GM23338 (cell line): ENCODE results near the gene AHI1. TPM values are rescaled to one million over a fixed set of nuclear protein-coding genes. Genes with fewer than 3 reads are reported as not detected.

Experiments used
- ATAC-seq: fragments of 200-7000 bp; cut with Tn5 transposase; 3 replicates; pipeline ENCODE4 v1.9.1; 2020
- DNase-seq: peaks from one replicate; pipeline ENCODE4 v3.0.0-alpha.2; 2015; ENCODE audit warnings: low spot score
- H2AFZ ChIP-seq: fragments of 200-600 bp; sonication (generic); 2 replicates; pipeline ENCODE4 v1.8.0; 2016; ENCODE audit warnings: antibody characterized with exemption, mild to moderate bottlenecking, moderate library complexity
- H3F3A ChIP-seq: fragments of 200-600 bp; sonication (generic); replicated peaks from 2 replicates; pipeline ENCODE4 v1.8.0; 2017; ENCODE audit warnings: antibody characterized with exemption, mixed run types, low read depth
- H3K27ac ChIP-seq: fragments of 200-600 bp; sonication (generic); 2 replicates; pipeline ENCODE4 v1.6.1; 2016; ENCODE audit warnings: low read depth
- H3K27me3 ChIP-seq: fragments of 200-600 bp; sonication (generic); 2 replicates; pipeline ENCODE4 v1.8.0; 2016; ENCODE audit warnings: mild to moderate bottlenecking, mixed run types, moderate library complexity; ENCODE audit not compliant: insufficient read depth
- H3K36me3 ChIP-seq: fragments of 200-600 bp; sonication (generic); 2 replicates; pipeline ENCODE4 v1.8.0; 2016; ENCODE audit warnings: mild to moderate bottlenecking; ENCODE audit not compliant: insufficient read depth
- H3K4me1 ChIP-seq: fragments of 200-600 bp; sonication (generic); 2 replicates; pipeline ENCODE4 v1.8.0; 2016; ENCODE audit warnings: mild to moderate bottlenecking, moderate library complexity; ENCODE audit not compliant: insufficient read depth
- H3K4me2 ChIP-seq: fragments of 200-600 bp; sonication (generic); 2 replicates; pipeline ENCODE4 v1.7.1; 2017; ENCODE audit warnings: mixed run types
- H3K4me3 ChIP-seq: fragments of 200-600 bp; sonication (generic); 2 replicates; pipeline ENCODE4 v1.6.1; 2016; ENCODE audit warnings: mixed run types
- H3K79me2 ChIP-seq: fragments of 200-600 bp; sonication (generic); replicated peaks from 2 replicates; pipeline ENCODE4 v1.8.0; 2017; ENCODE audit warnings: mild to moderate bottlenecking; ENCODE audit not compliant: insufficient read depth
- H3K9me2 ChIP-seq: fragments of 200-600 bp; sonication (generic); 2 replicates; pipeline ENCODE4 v1.8.0; 2017; ENCODE audit not compliant: insufficient read depth
- H4K20me1 ChIP-seq: fragments of 200-600 bp; sonication (generic); replicated peaks from 2 replicates; pipeline ENCODE4 v1.8.0; 2017; ENCODE audit warnings: mild to moderate bottlenecking; ENCODE audit not compliant: insufficient read depth
- H3K27ac Mint-ChIP-seq: 2 replicates; pipeline ENCODE4 v1.8.0; 2020; ENCODE audit warnings: inconsistent platforms, mild to moderate bottlenecking, moderate library complexity, mixed read lengths
- H3K27me3 Mint-ChIP-seq: 3 replicates; pipeline ENCODE4 v1.8.0; 2022; ENCODE audit warnings: low read depth, mild to moderate bottlenecking, moderate library complexity, mixed read lengths, inconsistent platforms; ENCODE audit not compliant: insufficient read depth, poor library complexity
- H3K36me3 Mint-ChIP-seq: 3 replicates; pipeline ENCODE4 v1.8.0; 2021; ENCODE audit warnings: low read depth, mild to moderate bottlenecking, inconsistent platforms, moderate library complexity, mixed read lengths
- H3K4me1 Mint-ChIP-seq: 3 replicates; pipeline ENCODE4 v1.8.0; 2020; ENCODE audit warnings: mild to moderate bottlenecking, inconsistent platforms, mixed read lengths
- H3K4me3 Mint-ChIP-seq: 3 replicates; pipeline ENCODE4 v1.8.0; 2021; ENCODE audit warnings: moderate library complexity, mild to moderate bottlenecking, inconsistent platforms, mixed read lengths
- H3K9me3 Mint-ChIP-seq: 3 replicates; pipeline ENCODE4 v1.8.0; 2020; ENCODE audit warnings: moderate library complexity, mild to moderate bottlenecking, inconsistent platforms, mixed read lengths
- EZH2phosphoT487 ChIP-seq: fragments of 200-600 bp; sonication (generic); IDR thresholded peaks from one replicate; pipeline ENCODE4 v1.8.1; 2018; ENCODE audit warnings: antibody characterized with exemption; ENCODE audit not compliant: unreplicated experiment
- JUNB ChIP-seq: IDR thresholded peaks from one replicate; pipeline ENCODE4 v1.6.1; 2016; ENCODE audit warnings: antibody characterized with exemption; ENCODE audit not compliant: unreplicated experiment
- POLR2AphosphoS5 ChIP-seq: IDR thresholded peaks from 2 replicates; pipeline ENCODE4 v1.6.1; 2016; ENCODE audit warnings: antibody characterized with exemption, low read depth
- ZNF331 ChIP-seq: fragments of 250-450 bp; sonication (Bioruptor Pico); IDR thresholded peaks from 2 replicates; pipeline ENCODE4 v1.5.0; 2020; ENCODE audit warnings: low read depth, mild to moderate bottlenecking, moderate library complexity
- polyA plus RNA-seq: library from polyadenylated mRNA; unstranded; fragments of >200 nt; fragmentation: Nextera tagmentation; extraction: Ambion mirVana; gene quantifications from 2 replicates; pipeline ENCODE4 v1.2.1, GENCODE V29; 2016
- total RNA-seq: library from RNA; depleted of rRNA; stranded (reverse); fragments of >200 nt; shearing (Covaris generic); gene quantifications from 2 replicates; pipeline ENCODE4 v1.2.3, GENCODE V29; 2014
- TF ChIP-seq, protein P1 (sequence below): fragments of 250-450 bp; sonication (Bioruptor Pico); IDR thresholded peaks from 2 replicates; pipeline ENCODE4 v1.5.0; 2020; ENCODE audit warnings: mild to moderate bottlenecking, moderate library complexity
- TF ChIP-seq, protein P2 (sequence below): IDR thresholded peaks from 2 replicates; pipeline ENCODE4 v1.6.1; 2016; ENCODE audit warnings: antibody characterized with exemption
- TF ChIP-seq, protein P3 (sequence below), 2 experiments: fragments of 200-600 bp in 1 of 2; sonication (generic) in 1 of 2; conservative IDR thresholded peaks; 2 replicates each; pipeline versions ENCODE4 v1.5.1 to v1.6.1; 2016 to 2017; ENCODE audit warnings: antibody characterized with exemption in 2 of 2, low read depth in 2 of 2, mild to moderate bottlenecking in 2 of 2, moderate library complexity in 1 of 2
- TF ChIP-seq, protein P4 (sequence below): IDR thresholded peaks from one replicate; pipeline ENCODE4 v1.6.1; 2018; ENCODE audit warnings: antibody characterized with exemption; ENCODE audit not compliant: unreplicated experiment

AHI1 gene
- total and polyA plus RNA-seq, 2 experiments from 2014 or later, result 19.8 to 72.9 TPM

DNA sequence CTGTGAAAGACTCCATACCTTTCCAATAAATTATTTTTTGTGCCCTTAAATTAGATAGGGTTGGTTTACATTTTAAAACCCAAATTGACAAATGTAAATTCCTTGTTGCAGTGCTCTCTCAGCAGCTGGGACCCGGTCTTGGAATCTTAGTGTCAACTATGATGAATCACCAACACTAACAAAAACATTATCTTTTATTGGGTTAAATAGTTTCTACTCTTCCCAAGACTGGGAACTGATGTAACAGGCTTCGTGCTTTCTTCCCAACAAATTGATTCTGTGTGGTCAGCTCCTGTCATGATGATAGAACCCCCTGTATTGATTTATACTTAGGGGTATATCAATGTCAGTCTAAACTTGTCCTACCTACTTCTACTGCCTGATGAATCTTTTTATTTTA lies 23.2 kb upstream of the AHI1 start (continued):
- TF ChIP-seq, protein P1, sequence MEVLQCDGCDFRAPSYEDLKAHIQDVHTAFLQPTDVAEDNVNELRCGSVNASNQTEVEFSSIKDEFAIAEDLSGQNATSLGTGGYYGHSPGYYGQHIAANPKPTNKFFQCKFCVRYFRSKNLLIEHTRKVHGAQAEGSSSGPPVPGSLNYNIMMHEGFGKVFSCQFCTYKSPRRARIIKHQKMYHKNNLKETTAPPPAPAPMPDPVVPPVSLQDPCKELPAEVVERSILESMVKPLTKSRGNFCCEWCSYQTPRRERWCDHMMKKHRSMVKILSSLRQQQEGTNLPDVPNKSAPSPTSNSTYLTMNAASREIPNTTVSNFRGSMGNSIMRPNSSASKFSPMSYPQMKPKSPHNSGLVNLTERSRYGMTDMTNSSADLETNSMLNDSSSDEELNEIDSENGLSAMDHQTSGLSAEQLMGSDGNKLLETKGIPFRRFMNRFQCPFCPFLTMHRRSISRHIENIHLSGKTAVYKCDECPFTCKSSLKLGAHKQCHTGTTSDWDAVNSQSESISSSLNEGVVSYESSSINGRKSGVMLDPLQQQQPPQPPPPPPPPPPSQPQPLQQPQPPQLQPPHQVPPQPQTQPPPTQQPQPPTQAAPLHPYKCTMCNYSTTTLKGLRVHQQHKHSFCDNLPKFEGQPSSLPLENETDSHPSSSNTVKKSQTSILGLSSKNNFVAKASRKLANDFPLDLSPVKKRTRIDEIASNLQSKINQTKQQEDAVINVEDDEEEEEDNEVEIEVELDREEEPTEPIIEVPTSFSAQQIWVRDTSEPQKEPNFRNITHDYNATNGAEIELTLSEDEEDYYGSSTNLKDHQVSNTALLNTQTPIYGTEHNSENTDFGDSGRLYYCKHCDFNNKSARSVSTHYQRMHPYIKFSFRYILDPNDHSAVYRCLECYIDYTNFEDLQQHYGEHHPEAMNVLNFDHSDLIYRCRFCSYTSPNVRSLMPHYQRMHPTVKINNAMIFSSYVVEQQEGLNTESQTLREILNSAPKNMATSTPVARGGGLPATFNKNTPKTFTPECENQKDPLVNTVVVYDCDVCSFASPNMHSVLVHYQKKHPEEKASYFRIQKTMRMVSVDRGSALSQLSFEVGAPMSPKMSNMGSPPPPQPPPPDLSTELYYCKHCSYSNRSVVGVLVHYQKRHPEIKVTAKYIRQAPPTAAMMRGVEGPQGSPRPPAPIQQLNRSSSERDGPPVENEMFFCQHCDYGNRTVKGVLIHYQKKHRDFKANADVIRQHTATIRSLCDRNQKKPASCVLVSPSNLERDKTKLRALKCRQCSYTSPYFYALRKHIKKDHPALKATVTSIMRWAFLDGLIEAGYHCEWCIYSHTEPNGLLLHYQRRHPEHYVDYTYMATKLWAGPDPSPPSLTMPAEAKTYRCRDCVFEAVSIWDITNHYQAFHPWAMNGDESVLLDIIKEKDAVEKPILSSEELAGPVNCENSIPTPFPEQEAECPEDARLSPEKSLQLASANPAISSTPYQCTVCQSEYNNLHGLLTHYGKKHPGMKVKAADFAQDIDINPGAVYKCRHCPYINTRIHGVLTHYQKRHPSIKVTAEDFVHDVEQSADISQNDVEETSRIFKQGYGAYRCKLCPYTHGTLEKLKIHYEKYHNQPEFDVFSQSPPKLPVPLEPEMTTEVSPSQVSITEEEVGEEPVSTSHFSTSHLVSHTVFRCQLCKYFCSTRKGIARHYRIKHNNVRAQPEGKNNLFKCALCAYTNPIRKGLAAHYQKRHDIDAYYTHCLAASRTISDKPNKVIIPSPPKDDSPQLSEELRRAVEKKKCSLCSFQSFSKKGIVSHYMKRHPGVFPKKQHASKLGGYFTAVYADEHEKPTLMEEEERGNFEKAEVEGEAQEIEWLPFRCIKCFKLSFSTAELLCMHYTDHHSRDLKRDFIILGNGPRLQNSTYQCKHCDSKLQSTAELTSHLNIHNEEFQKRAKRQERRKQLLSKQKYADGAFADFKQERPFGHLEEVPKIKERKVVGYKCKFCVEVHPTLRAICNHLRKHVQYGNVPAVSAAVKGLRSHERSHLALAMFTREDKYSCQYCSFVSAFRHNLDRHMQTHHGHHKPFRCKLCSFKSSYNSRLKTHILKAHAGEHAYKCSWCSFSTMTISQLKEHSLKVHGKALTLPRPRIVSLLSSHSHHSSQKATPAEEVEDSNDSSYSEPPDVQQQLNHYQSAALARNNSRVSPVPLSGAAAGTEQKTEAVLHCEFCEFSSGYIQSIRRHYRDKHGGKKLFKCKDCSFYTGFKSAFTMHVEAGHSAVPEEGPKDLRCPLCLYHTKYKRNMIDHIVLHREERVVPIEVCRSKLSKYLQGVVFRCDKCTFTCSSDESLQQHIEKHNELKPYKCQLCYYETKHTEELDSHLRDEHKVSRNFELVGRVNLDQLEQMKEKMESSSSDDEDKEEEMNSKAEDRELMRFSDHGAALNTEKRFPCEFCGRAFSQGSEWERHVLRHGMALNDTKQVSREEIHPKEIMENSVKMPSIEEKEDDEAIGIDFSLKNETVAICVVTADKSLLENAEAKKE, result no peak
- no peak for TF ChIP-seq POLR2AphosphoS5

DNA sequence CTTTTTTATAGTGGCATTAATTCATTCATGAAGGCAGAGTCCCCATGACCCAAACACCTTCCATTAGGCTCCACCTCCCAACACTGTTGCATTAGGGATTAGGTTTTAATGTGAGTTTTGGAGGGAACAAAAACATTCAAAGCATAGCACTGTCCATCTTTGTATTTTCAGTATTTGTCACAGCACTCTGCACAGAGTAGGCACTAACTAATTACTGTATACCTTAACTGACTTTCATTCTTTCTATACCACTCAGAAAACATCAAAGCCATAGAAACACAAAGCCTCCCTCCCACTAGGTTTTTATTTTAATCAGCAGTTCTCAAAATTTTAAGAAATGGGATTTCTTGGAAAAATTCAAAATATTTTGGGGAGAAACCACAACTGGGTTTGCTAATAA lies 21.8 kb upstream of the AHI1 start:
- Histone ChIP-seq H3K4me3 (no peak overlapping the region), H3K4me2 (no peak overlapping the region), H3K4me1 (no peaks in the 10 kb centered on the region), H3F3A (no peaks in the 10 kb centered on the region), H3K27me3 (no peaks in the 10 kb centered on the region), H3K9me2 (0 out of 2 replicates have a peak, but pooled peaks cover 4% of the 10 kb centered on the region), H2AFZ (no peak overlapping the region), H4K20me1 (no peaks in the 10 kb centered on the region), H3K36me3 (no peaks in the 10 kb centered on the region), H3K79me2 (no peaks in the 10 kb centered on the region), H3K27ac (no peak overlapping the region)
- H3K9me3 Mint-ChIP-seq, result no peaks in the 10 kb centered on the region
- TF ChIP-seq, protein P2, sequence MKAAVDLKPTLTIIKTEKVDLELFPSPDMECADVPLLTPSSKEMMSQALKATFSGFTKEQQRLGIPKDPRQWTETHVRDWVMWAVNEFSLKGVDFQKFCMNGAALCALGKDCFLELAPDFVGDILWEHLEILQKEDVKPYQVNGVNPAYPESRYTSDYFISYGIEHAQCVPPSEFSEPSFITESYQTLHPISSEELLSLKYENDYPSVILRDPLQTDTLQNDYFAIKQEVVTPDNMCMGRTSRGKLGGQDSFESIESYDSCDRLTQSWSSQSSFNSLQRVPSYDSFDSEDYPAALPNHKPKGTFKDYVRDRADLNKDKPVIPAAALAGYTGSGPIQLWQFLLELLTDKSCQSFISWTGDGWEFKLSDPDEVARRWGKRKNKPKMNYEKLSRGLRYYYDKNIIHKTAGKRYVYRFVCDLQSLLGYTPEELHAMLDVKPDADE, result no peak
- TF ChIP-seq JUNB (no peak), ZNF331 (CRISPR knock-in tag) (no peak), EZH2phosphoT487 (no peak)
- TF ChIP-seq, protein P3, sequence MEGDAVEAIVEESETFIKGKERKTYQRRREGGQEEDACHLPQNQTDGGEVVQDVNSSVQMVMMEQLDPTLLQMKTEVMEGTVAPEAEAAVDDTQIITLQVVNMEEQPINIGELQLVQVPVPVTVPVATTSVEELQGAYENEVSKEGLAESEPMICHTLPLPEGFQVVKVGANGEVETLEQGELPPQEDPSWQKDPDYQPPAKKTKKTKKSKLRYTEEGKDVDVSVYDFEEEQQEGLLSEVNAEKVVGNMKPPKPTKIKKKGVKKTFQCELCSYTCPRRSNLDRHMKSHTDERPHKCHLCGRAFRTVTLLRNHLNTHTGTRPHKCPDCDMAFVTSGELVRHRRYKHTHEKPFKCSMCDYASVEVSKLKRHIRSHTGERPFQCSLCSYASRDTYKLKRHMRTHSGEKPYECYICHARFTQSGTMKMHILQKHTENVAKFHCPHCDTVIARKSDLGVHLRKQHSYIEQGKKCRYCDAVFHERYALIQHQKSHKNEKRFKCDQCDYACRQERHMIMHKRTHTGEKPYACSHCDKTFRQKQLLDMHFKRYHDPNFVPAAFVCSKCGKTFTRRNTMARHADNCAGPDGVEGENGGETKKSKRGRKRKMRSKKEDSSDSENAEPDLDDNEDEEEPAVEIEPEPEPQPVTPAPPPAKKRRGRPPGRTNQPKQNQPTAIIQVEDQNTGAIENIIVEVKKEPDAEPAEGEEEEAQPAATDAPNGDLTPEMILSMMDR (conservative IDR thresholded peaks at IDR 0.05; ENCODE audit: low read depth in 2 of 2), result no peak
- TF ChIP-seq, protein P4, sequence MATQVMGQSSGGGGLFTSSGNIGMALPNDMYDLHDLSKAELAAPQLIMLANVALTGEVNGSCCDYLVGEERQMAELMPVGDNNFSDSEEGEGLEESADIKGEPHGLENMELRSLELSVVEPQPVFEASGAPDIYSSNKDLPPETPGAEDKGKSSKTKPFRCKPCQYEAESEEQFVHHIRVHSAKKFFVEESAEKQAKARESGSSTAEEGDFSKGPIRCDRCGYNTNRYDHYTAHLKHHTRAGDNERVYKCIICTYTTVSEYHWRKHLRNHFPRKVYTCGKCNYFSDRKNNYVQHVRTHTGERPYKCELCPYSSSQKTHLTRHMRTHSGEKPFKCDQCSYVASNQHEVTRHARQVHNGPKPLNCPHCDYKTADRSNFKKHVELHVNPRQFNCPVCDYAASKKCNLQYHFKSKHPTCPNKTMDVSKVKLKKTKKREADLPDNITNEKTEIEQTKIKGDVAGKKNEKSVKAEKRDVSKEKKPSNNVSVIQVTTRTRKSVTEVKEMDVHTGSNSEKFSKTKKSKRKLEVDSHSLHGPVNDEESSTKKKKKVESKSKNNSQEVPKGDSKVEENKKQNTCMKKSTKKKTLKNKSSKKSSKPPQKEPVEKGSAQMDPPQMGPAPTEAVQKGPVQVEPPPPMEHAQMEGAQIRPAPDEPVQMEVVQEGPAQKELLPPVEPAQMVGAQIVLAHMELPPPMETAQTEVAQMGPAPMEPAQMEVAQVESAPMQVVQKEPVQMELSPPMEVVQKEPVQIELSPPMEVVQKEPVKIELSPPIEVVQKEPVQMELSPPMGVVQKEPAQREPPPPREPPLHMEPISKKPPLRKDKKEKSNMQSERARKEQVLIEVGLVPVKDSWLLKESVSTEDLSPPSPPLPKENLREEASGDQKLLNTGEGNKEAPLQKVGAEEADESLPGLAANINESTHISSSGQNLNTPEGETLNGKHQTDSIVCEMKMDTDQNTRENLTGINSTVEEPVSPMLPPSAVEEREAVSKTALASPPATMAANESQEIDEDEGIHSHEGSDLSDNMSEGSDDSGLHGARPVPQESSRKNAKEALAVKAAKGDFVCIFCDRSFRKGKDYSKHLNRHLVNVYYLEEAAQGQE, result no peak
- H3K27ac Mint-ChIP-seq, result no peak overlapping the region
- H3K4me1 Mint-ChIP-seq, result 0 out of 3 replicates have a peak, but pooled peaks cover 2% of the 10 kb centered on the region
- DNase-seq (no peak), ATAC-seq (no peak)
- H3K36me3 Mint-ChIP-seq, result no peaks in the 10 kb centered on the region
- no peak overlapping the region for H3K4me3 Mint-ChIP-seq
- H3K27me3 Mint-ChIP-seq, result peaks cover 2% of the 10 kb centered on the region
